ENCODE measurements around the gene CCDC154. TPM values are rescaled to one million over a fixed set of nuclear protein-coding genes. Genes with fewer than 3 reads are reported as not detected.

The CCDC154 gene
- total and polyA plus RNA-seq, 8 donors, result 0.59 to 7.8 (median 2.1) TPM

DNA sequence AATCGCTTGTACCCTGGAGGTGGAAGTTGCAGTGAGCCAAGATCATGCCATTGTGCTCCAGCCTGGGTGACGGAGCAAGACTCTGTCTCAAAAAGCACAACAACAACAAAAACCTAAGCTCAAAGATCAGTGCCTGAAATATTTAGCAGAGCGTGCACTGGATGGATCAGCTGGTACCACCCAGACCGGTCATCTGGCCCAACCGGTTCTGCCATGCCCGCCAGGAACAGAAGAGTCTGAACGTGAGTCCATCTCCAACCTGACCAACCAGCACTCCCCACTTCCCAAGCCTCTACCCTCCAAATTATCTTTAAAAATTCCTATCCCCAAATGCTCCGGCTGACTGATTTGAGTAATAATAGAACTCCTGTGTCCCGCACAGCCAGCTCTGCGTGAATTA is 22.3 kb downstream of the CCDC154 start:
- ATAC-seq, result no peak
- 75 to 77% methylated on average over 10 of the region's 10 CpGs for WGBS, 2 donors
- intact Hi-C loops (cut with DNase I), result no loop called here
- Histone ChIP-seq H3K4me3 (no peak overlapping the region), H3K27me3 (no peaks in the 10 kb centered on the region), H3K9me3 (no peaks in the 10 kb centered on the region), H3K4me1 (peaks cover 0 to 17% (median 10%) of the 10 kb centered on the region in 3 donors), H3K27ac (no peak overlapping the region), H3K36me3 (no peaks in the 10 kb centered on the region)
- DNase-seq, result peak in 1 of 6 donors; percentile 18
- TF ChIP-seq, protein P1, sequence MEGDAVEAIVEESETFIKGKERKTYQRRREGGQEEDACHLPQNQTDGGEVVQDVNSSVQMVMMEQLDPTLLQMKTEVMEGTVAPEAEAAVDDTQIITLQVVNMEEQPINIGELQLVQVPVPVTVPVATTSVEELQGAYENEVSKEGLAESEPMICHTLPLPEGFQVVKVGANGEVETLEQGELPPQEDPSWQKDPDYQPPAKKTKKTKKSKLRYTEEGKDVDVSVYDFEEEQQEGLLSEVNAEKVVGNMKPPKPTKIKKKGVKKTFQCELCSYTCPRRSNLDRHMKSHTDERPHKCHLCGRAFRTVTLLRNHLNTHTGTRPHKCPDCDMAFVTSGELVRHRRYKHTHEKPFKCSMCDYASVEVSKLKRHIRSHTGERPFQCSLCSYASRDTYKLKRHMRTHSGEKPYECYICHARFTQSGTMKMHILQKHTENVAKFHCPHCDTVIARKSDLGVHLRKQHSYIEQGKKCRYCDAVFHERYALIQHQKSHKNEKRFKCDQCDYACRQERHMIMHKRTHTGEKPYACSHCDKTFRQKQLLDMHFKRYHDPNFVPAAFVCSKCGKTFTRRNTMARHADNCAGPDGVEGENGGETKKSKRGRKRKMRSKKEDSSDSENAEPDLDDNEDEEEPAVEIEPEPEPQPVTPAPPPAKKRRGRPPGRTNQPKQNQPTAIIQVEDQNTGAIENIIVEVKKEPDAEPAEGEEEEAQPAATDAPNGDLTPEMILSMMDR (IDR thresholded peaks at IDR 0.05), result no peak
- no peak for FAIRE-seq

GRCh38 chr16:1420111-1420539 is 24.2 kb downstream of the CCDC154 start:
- DNase-seq (peak in 1 of 6 donors; percentile 22), FAIRE-seq (no peak), ATAC-seq (peak; percentile 1 to 7 (median 4))
- no peaks in the 10 kb centered on the region for H3K9me3 ChIP-seq
- H3K27me3 ChIP-seq, result no peaks in the 10 kb centered on the region
- TF ChIP-seq, protein P1 (IDR thresholded peaks at IDR 0.05), result no peak
- intact Hi-C loops (cut with DNase I), result no loop called here
- H3K27ac ChIP-seq, result peak overlapping the region; percentile 58 to 92 (median 85)
- H3K36me3 ChIP-seq, result no peaks in the 10 kb centered on the region
- H3K4me1 ChIP-seq, result peaks cover 0 to 17% (median 10%) of the 10 kb centered on the region in 3 donors
- peak overlapping the region; percentile 68 to 99 (median 77) for H3K4me3 ChIP-seq
- WGBS, 2 donors, result 0 to 1% methylated on average over 22 of the region's 22 CpGs

DNA sequence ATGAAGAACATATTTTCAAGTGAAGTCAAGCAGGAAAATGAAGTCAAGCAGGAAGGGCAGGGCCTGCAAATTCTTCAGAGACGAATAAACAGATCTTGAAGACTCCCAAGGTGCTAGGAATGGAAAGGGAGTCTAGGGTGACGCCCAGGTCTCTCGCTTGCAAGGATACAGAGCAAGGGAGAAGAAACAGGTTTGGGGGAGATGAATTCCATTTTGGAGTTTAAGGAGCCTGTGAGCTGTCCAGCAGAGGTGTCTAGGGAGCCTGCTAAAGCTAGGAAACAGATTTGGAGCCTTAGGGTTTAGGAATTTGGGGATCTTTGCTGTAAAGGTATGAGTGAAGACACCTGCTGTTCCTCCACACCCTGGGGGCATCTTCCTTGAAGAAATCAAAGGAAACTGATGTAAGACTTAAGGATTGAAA is 27.8 kb downstream of the CCDC154 start:
- Histone ChIP-seq H3K9me3 (no peaks in the 10 kb centered on the region), H3K27ac (no peak overlapping the region), H3K36me3 (no peaks in the 10 kb centered on the region), H3K4me3 (no peak overlapping the region), H3K4me1 (peaks cover 0 to 17% (median 10%) of the 10 kb centered on the region in 3 donors), H3K27me3 (no peaks in the 10 kb centered on the region)
- DNase-seq (no peak), ATAC-seq (no peak), FAIRE-seq (no peak)
- intact Hi-C loops (cut with DNase I), result no loop called here
- TF ChIP-seq, protein P1 (IDR thresholded peaks at IDR 0.05), result no peak
- WGBS, 2 donors, result 69 to 76% methylated on average over 3 of the region's 3 CpGs

DNA sequence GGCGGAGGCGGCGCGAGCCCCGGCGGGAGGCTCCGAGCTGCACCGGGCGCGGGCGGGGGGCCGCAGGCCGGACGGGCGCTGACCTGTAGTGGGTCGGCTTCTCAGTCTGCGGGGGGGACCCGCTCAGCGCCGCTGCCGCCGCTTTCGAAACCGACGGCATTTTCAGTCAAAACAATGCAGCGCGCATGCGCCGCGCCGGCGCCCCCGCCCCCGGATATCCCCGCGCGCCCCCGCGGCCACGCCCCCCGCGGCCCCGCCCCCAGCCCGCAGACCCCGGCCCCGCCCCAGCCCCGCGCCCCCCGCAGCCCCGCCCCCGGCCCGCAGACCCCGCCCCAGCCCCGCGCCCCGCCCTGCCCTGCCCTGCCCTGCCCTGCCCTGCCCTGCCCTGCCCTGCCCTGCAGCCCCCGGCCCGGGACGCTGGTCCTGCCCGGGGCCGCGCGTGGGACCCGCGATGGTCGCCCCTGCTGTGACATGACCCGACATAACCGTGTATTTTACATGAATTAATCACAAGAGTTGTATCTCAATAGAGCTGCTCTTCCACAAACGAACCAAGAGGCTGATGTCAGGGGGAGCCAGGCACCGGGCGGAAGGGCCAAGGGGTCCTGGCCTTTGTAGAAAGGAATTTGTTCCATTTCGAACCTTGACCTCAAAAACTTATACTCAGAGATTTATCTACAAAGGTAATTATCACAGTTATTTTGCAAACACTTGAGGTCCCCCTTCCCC is 29.7 kb downstream of the CCDC154 start, which contains the start of gene UNKL:
TSS of gene UNKL (minus strand) at position 173 of the 729 bp plus-strand sequence. CDS start at position 160, 13 bp downstream.
- H3K36me3 ChIP-seq, result no peaks in the 10 kb centered on the region
- TF ChIP-seq, protein P1 (IDR thresholded peaks at IDR 0.05), result no peak
- H3K27ac ChIP-seq, result peak within 1 kb of the TSS; percentile 53 to 72 (median 64)
- H3K4me3 ChIP-seq, result peak within 1 kb of the TSS; percentile 87 to 94 (median 88)
- peak; percentile 72 to 92 (median 83) for DNase-seq
- peak; percentile 47 to 65 (median 59) for ATAC-seq
- no peak for FAIRE-seq
- H3K27me3 ChIP-seq, result no peaks in the 10 kb centered on the region
- 1% methylated on average over 32 to 68 of the region's 72 CpGs for WGBS, 2 donors
- no peaks in the 10 kb centered on the region for H3K9me3 ChIP-seq
- peaks cover 0 to 12% (median 7%) of the 10 kb centered on the region in 3 donors for H3K4me1 ChIP-seq
- intact Hi-C loops (cut with DNase I), result no loop called here
